ENCODE data around the gene SUFU. TPM values are rescaled to one million over a fixed set of nuclear protein-coding genes. Genes with fewer than 3 reads are reported as not detected.
A peak's percentile ranks its signal among the peaks of the same experiment; 100 is the strongest.

The SUFU gene
- total RNA-seq, 2 experiments from 2014 or later: 8.2 to 10.0 TPM

DNA sequence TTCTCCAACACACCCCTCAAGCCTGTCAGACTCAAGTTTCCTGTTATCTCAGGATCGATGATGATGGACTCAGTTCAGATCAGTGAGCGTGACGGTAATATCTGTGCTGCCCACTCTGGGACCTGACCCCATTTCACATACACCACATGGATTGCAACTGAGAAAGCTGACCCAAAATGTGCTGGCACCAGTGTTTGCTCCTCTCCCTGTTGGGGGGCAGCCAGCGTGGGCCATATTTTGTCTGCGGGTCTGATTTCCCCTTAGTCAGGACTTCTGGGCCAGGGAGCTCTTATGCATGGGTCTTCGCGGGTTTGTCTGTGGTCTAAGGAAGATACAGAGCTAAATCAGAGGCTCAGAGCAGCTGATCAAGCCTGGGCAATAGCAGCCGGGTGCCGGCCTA is 97.9 kb downstream of the SUFU start:
- Mint-ChIP-seq H3K4me1 (ENCODE audit: low read depth) (peaks cover 7% of the 10 kb centered on the region), H3K36me3 (peaks cover 10% of the 10 kb centered on the region), H3K9me3 (no peaks in the 10 kb centered on the region), H3K4me3 (no peak overlapping the region), H3K27me3 (no peaks in the 10 kb centered on the region), H3K27ac (no peak overlapping the region)
- intact Hi-C loops (cut with micrococcal nuclease): no loop called here
- DNase-seq: no peak
- POLR2A ChIA-PET: no interaction called here
- CTCF ChIA-PET: interaction anchor here (1.1 to 3.0 kb wide), 3 partner anchors 16 to 68 kb away, joined by 3 to 12 read pairs (median 5); no protein-coding TSS in a partner anchor

DNA sequence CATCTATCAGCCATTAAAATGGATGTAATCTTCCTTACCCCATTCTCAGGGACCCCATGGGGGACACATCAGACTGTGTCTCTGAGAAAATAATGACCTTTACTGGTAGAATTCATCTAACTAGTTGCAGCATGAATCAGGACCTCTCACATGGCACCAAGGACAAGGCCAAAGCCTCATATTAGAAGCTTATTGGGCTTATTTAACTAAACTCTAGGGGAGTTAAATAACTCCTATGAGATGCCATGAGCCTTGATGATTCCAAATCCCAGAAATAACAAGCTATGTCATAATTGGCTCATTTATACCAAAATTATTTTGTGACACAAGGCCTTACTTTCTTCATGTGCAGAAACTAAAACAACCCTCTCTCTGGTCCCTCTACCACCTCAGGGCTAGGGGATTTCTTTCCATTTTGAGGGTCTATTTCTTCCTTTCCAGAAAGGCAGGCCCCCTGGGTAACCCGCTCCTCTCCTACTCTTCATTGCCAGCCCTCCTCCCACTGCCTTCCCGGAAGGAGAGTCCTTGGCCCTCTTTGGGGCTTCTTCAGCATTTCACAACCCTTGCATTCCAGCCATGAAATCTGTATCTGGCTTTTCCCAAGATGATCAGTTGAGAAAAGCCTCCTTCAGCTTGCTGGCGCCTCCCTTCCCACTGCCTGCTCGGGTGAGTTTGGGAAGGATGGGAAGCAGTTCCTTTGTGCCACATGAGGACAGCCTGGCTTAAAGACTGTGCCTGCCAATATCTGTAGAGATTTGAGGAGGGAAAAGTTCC is 98.7 kb downstream of the SUFU start:
- intact Hi-C loops (cut with micrococcal nuclease): no loop called here
- no peak for DNase-seq
- Mint-ChIP-seq H3K27ac (no peak overlapping the region), H3K36me3 (peaks cover 7% of the 10 kb centered on the region), H3K9me3 (no peaks in the 10 kb centered on the region), H3K4me1 (ENCODE audit: low read depth) (peaks cover 7% of the 10 kb centered on the region), H3K27me3 (no peaks in the 10 kb centered on the region), H3K4me3 (no peak overlapping the region)
- CTCF ChIA-PET: interaction anchor here (3.0 kb wide), 1 partner anchor 19 kb away, joined by 12 read pairs; no protein-coding TSS in a partner anchor
- POLR2A ChIA-PET: no interaction called here

DNA sequence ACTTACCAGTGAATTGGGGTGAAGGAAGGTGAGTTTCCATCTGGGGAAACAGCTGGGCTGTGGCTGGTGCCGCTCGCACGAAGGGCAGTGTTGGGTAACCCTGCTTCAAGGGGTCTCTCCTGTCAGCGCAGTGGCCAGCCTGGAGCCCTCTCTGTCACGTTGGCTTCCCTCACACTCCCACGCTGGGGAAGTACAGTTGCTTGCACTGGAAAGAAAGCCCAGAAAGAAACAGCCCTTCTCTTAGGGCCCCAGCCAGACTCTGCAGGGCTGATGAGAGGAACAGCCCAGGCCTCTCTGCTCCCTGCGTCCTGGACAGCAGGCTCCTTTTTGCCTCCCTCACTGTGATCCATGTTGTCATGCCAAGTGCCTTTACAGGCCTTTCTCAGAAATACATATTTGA is 100.2 kb downstream of the SUFU start:
- Mint-ChIP-seq H3K27ac (no peak overlapping the region), H3K4me1 (ENCODE audit: low read depth) (peaks cover 14% of the 10 kb centered on the region), H3K27me3 (no peaks in the 10 kb centered on the region), H3K9me3 (no peaks in the 10 kb centered on the region), H3K36me3 (peaks cover 6% of the 10 kb centered on the region), H3K4me3 (no peak overlapping the region)
- POLR2A ChIA-PET: no interaction called here
- intact Hi-C loops (cut with micrococcal nuclease): no loop called here
- CTCF ChIA-PET: no interaction called here
- DNase-seq: no peak

DNA sequence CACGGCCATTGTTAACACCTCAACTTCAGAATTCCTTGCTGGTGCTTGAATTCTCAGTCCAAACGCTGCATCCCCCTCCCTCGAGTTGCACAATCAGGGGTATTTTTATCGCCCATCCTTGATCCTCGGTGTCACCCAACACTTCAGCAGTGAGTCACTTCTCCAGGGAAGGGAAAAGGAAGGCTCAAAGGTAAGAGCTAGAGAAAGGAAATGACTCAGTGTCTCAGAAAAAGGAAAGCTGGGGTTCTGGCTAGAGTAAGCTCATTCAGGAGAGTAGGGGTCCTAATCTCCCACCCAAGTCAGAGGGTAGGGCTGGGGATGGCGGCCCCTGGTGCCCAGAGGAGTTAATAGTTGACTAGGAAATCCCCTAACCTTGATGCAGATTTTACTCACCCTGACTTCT is 100.7 kb downstream of the SUFU start:
- intact Hi-C loops (cut with micrococcal nuclease): no loop called here

DNA sequence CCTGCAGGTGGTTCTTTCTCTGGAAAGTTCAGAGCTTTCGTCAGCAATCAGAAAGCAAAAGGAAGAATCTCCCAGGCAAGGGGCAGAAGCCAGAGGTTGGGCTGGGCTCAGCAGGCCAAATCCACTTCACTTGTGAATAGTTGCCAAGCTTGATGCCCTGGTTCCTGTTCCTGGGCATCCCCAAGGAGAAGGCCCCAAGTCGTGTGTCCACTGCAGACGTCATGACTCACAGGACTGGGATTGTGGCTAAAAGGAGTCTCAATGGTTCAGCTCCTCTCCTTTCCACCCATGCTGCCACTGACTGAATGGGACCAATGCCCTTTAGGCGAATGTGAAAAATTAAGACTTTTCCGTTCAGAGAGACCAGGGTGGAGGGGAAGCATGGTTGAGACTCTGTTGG is 101.9 kb downstream of the SUFU start:
- POLR2A ChIA-PET: no interaction called here

More for the DNA sequence above, 100.7 kb downstream of the SUFU start:
- Mint-ChIP-seq H3K9me3 (no peaks in the 10 kb centered on the region), H3K4me3 (no peak overlapping the region), H3K27me3 (no peaks in the 10 kb centered on the region), H3K27ac (no peak overlapping the region), H3K36me3 (peaks cover 3% of the 10 kb centered on the region), H3K4me1 (ENCODE audit: low read depth) (peaks cover 19% of the 10 kb centered on the region)
- no peak for DNase-seq
- POLR2A ChIA-PET: no interaction called here
- CTCF ChIA-PET: interaction anchor here (1.2 kb wide), 1 partner anchor 20 kb away, joined by 3 read pairs; no protein-coding TSS in a partner anchor

DNA sequence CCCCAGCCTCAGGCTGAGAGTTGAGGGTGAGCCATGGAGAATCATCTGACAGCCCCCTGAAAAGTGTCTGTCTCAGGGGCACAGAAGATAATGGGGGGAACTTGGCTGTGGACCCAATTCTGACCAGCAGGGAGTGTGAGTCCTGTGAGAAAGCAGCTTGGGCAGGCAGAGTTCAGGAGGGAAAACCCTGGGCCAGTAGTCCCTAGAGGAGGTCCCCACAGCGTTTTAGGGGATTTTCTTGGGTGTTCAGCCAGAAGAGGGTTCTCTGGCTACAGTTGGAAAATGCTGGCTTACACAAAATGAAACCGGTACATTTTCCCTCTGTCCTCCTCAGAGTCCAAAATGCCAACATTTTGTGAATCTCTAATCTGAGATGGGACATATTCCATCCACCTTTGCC is 104.7 kb downstream of the SUFU start:
- DNase-seq: no peak
- CTCF ChIA-PET: interaction anchor here (0.9 kb wide), 1 partner anchor 37 kb away, joined by 3 read pairs; no protein-coding TSS in a partner anchor
- peak overlapping the region; percentile 33 for H3K27ac Mint-ChIP-seq
- POLR2A ChIA-PET: no interaction called here
- H3K4me3 Mint-ChIP-seq: no peak overlapping the region
- peaks cover 3% of the 10 kb centered on the region for H3K36me3 Mint-ChIP-seq
- peaks cover 52% of the 10 kb centered on the region for H3K4me1 Mint-ChIP-seq (ENCODE audit: low read depth)
- intact Hi-C loops (cut with micrococcal nuclease): no loop called here
- H3K27me3 Mint-ChIP-seq: no peaks in the 10 kb centered on the region
- H3K9me3 Mint-ChIP-seq: no peaks in the 10 kb centered on the region

More for the DNA sequence above, 101.9 kb downstream of the SUFU start:
- Mint-ChIP-seq H3K9me3 (no peaks in the 10 kb centered on the region), H3K4me3 (no peak overlapping the region), H3K27ac (no peak overlapping the region), H3K36me3 (peaks cover 3% of the 10 kb centered on the region), H3K27me3 (no peaks in the 10 kb centered on the region), H3K4me1 (ENCODE audit: low read depth) (peaks cover 25% of the 10 kb centered on the region)
- intact Hi-C loops (cut with micrococcal nuclease): no loop called here
- DNase-seq: no peak
- CTCF ChIA-PET: interaction anchor here (1.2 kb wide), 1 partner anchor 22 kb away, joined by 3 read pairs; no protein-coding TSS in a partner anchor

DNA sequence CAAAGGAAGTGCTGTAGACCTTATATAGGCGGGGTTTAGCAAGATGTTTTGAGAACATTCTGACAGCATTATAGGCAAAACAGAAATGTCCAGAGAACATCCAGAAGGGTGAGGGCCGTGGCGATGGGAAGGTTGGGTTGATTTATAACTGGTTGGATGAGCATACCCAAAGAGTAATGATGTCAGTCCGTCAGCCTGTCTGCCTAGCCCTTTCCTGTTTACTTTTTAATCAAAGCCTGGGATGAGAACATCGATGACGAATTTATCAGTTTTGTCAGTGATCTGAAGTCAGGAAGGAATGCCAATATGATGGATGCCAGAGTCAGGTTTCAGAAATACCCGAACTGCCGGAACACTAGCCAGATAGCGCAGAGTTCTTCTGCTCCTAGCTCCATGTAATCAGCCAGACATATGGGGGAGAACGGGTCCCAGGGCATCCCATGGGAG is 106.7 kb downstream of the SUFU start:
- Mint-ChIP-seq H3K36me3 (no peaks in the 10 kb centered on the region), H3K4me1 (ENCODE audit: low read depth) (peaks cover 47% of the 10 kb centered on the region), H3K27ac (peak overlapping the region; percentile 5), H3K4me3 (no peak overlapping the region), H3K27me3 (no peaks in the 10 kb centered on the region), H3K9me3 (no peaks in the 10 kb centered on the region)
- no peak for DNase-seq
- POLR2A ChIA-PET: interaction anchor here (1.4 kb wide), 1 partner anchor 32 kb away, joined by 3 read pairs; no protein-coding TSS in a partner anchor
- CTCF ChIA-PET: no interaction called here
- intact Hi-C loops (cut with micrococcal nuclease): no loop called here

DNA sequence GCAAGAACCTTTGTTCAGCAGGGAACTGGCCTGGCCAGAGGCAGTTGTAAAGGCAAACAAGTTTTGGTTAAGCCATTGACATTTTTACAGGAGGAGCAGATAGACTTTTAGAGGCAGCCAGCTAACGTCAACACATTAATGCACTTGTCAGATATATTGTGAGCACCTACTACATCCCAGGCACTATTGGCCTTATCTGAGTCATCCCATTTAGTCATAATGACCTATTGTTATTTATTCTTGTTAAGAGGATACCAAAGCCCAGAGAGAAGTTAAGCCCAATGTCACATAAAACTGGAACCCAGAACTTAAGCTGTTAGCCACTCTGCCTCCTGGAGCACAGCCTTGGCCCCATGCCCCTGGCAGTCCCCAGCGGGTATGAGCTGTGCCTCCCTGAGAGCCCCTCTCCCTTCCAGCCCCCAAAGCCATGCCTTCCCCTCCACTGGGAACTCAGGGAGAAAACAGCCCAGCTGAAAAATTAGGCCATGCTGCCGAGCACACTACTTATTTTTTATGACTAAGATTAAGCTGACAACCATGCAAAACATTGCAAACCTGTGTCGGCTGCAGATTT is 107.8 kb downstream of the SUFU start:
- Mint-ChIP-seq H3K4me1 (ENCODE audit: low read depth) (peaks cover 47% of the 10 kb centered on the region), H3K36me3 (no peaks in the 10 kb centered on the region), H3K27ac (peak overlapping the region; percentile 92), H3K9me3 (no peaks in the 10 kb centered on the region), H3K4me3 (no peak overlapping the region), H3K27me3 (no peaks in the 10 kb centered on the region)
- no peak for DNase-seq
- intact Hi-C loops (cut with micrococcal nuclease): no loop called here
- ChIA-PET POLR2A (interaction anchor here (0.7 to 1.7 kb wide), 4 partner anchors 19 to 33 kb away, joined by 3 to 13 read pairs (median 4); partner anchors contain the start of gene TRIM8), CTCF (interaction anchor here (0.7 to 1.8 kb wide), 5 partner anchors 15 to 260 kb away, joined by 3 to 9 read pairs (median 3); partner anchors contain the start of gene ACTR1A)

DNA sequence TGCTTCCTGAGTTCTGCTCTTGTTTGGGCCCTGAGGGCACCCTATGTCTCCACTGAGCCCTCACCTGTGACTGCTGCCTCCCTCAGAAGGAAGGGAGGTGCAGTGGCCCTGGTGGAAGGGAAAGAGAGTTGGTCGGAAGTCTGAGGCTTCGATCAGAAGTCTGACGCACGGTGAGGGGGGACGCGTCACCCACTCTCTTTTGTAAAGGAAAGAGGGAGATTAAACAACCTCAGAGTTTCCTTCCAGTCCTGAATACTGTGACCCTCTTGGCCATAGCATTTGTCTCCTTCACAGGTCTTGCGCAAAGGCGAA is 109.1 kb downstream of the SUFU start:
- ChIA-PET POLR2A (interaction anchor here (0.6 to 1.7 kb wide), 4 partner anchors 23 to 457 kb away, joined by 3 to 13 read pairs (median 3); partner anchors contain the start of gene TRIM8), CTCF (interaction anchor here (0.6 to 1.8 kb wide), 4 partner anchors 14 to 100 kb away, joined by 3 to 9 read pairs (median 5); no protein-coding TSS in a partner anchor)
- DNase-seq: peak; percentile 70
- Mint-ChIP-seq H3K27me3 (no peaks in the 10 kb centered on the region), H3K4me3 (no peak overlapping the region), H3K27ac (peak overlapping the region; percentile 92), H3K36me3 (peaks cover 1% of the 10 kb centered on the region), H3K9me3 (no peaks in the 10 kb centered on the region), H3K4me1 (ENCODE audit: low read depth) (peaks cover 47% of the 10 kb centered on the region)
- intact Hi-C loops (cut with micrococcal nuclease): loop anchor here (1.0 kb wide), 1 partner anchor 33 kb away; no protein-coding TSS in a partner anchor

DNA sequence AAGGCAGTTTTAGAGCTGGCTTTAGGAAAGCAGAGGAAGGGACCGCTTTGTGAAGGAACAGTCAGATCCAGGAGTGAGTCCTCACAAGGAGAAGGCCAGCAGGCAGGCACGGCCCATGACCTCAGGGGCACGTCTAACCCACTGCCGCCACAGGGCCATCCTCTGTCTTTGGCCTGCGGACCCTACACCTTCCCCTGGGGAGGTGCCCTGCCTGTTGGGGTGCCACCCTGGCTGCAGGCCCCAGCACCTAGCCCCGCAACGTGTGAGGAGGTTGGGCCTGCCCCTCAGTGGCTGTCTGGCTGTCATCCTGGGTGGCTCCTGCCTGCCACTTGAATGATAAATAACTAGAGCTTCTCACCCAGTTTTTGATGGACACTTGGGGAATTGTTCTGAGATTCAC is 109.5 kb downstream of the SUFU start:
- Mint-ChIP-seq H3K9me3 (no peaks in the 10 kb centered on the region), H3K4me3 (no peak overlapping the region), H3K4me1 (ENCODE audit: low read depth) (peaks cover 44% of the 10 kb centered on the region), H3K36me3 (peaks cover 1% of the 10 kb centered on the region), H3K27me3 (no peaks in the 10 kb centered on the region), H3K27ac (peak overlapping the region; percentile 92)
- ChIA-PET CTCF (interaction anchor here (0.6 to 1.8 kb wide), 4 partner anchors 14 to 100 kb away, joined by 3 to 9 read pairs (median 5); no protein-coding TSS in a partner anchor), POLR2A (interaction anchor here (1.3 kb wide), 1 partner anchor 22 kb away, joined by 3 read pairs; no protein-coding TSS in a partner anchor)
- no peak for DNase-seq
- intact Hi-C loops (cut with micrococcal nuclease): loop anchor here (1.0 kb wide), 1 partner anchor 33 kb away; no protein-coding TSS in a partner anchor

DNA sequence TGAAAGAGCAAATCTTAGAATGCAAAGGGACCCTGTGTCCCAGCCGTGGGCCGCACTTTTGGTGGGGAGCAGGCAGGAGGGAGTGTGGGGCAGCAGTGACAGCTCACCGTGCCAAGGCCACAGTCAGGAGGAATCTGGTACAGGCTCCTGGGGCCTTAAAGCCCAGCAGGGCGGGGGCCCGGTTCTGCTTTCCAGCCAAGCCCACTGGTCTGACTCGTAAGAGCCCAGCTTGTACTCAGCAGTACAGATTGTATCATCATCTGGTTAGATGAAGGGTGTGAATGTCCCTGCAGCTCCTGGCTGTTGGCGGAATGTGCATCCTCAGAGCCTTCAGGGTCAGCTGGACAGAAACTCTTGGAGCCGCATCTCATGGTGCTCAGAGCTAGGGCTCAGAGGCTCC is 110.0 kb downstream of the SUFU start:
- H3K27me3 Mint-ChIP-seq: no peaks in the 10 kb centered on the region
- peak overlapping the region; percentile 92 for H3K27ac Mint-ChIP-seq
- ChIA-PET POLR2A (no interaction called here), CTCF (interaction anchor here (1.1 to 1.2 kb wide), 2 partner anchors 13 to 99 kb away, joined by 3 to 4 read pairs; no protein-coding TSS in a partner anchor)
- DNase-seq: no peak
- H3K4me1 Mint-ChIP-seq (ENCODE audit: low read depth): peaks cover 41% of the 10 kb centered on the region
- no peaks in the 10 kb centered on the region for H3K9me3 Mint-ChIP-seq
- no peak overlapping the region for H3K4me3 Mint-ChIP-seq
- H3K36me3 Mint-ChIP-seq: peaks cover 1% of the 10 kb centered on the region
- intact Hi-C loops (cut with micrococcal nuclease): loop anchor here (1.0 kb wide), 1 partner anchor 33 kb away; no protein-coding TSS in a partner anchor

DNA sequence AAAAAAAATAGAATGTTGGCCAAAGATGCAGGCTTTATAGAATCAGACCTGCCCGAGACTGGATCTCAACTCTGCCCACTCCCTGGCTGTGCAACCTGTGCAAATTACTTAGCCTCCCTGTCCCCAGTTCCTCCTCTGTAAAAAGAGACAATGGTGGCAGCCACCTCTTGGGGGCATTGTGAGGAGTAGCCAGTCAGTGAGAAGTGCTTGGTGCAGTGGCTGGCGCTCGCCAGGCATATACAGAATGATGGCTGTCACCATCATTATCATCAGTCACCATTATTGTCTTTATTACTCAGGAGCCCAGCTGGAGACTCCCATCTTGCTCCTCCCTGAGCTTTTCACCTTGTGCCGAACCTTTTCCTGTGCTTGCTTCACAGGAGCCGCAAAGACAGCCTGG is 111.1 kb downstream of the SUFU start:
- no peaks in the 10 kb centered on the region for H3K9me3 Mint-ChIP-seq
- peaks cover 1% of the 10 kb centered on the region for H3K36me3 Mint-ChIP-seq
- no peak for DNase-seq
- CTCF ChIA-PET: interaction anchor here (0.8 to 1.8 kb wide), 6 partner anchors 9 to 55 kb away, joined by 3 to 6 read pairs (median 4); partner anchors contain the start of gene TRIM8
- POLR2A ChIA-PET: no interaction called here
- H3K27ac Mint-ChIP-seq: no peak overlapping the region
- intact Hi-C loops (cut with micrococcal nuclease): no loop called here
- peaks cover 33% of the 10 kb centered on the region for H3K4me1 Mint-ChIP-seq (ENCODE audit: low read depth)
- H3K27me3 Mint-ChIP-seq: no peaks in the 10 kb centered on the region
- H3K4me3 Mint-ChIP-seq: no peak overlapping the region

All from activated CD4-positive, alpha-beta memory T cell treated with anti-CD3 and anti-CD28 coated beads for 36 hours (primary cell).